ENCODE data around the gene TTC3.

Gene TTC3

DNA sequence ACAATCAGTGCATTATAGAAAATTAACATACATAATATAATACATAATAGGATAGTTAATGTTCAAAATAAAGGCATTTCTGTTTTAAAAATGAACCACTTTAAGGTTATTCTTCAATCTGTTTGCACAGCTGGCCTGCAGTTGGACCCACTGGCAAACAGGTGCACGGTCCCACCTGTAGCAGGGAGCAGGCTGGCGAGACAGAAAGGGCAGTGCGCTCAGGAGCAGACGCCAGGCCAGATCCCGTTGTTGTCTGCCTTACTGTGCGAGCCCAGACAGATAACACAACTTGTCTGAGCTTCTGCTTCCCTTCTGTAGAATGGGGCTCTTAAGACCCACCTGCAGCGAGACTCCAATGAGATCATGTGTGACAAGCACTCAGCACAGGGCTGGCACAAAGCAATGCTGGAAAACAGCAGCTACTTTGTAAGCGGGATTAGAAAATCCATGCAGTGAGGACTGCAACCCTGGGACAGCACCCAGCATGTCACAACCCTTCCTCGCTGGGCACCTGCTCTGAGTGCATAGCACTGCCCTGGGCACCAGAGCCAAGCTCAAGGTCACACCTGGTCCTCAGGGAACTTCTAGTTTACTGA lies 160.6 kb downstream of the TTC3 start:
- H3K27me3 ChIP-seq (ENCODE audit: insufficient read depth, low read length) = no peaks in the 10 kb centered on the region
- peaks cover 66% of the 10 kb centered on the region for H3K36me3 ChIP-seq (ENCODE audit: insufficient read depth, low read length)
- no peaks in the 10 kb centered on the region for H3K4me1 ChIP-seq (ENCODE audit: insufficient read depth, low read length)
- no peaks in the 10 kb centered on the region for H3K9me3 ChIP-seq (ENCODE audit: low read length)
- no peak overlapping the region for H2AFZ ChIP-seq (ENCODE audit: low read depth, low read length)
- no peak overlapping the region for H3K4me3 ChIP-seq (ENCODE audit: low read length)

DNA sequence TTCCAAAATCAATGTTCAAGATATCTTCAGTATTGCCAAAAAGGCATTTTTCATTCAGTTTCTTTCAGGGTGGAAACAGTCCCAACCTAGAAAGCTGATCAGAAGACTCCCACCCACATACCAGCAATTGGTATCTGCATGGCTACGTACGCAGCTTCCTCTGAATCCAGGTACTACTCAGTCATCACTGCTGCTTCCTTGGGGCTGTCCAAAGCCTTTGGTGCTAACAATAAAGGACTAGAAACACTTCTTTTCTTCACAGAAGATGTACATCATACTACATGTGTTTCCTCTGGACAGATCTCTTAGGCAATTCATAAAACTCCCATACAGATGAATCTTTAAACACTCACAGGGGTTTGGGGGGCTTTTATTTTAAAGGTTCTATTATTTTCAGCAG lies 164.3 kb downstream of the TTC3 start:
- Histone ChIP-seq H3K27me3 (ENCODE audit: insufficient read depth, low read length) (no peaks in the 10 kb centered on the region), H3K4me1 (ENCODE audit: insufficient read depth, low read length) (no peaks in the 10 kb centered on the region), H2AFZ (ENCODE audit: low read depth, low read length) (no peak overlapping the region), H3K36me3 (ENCODE audit: insufficient read depth, low read length) (peaks cover 57% of the 10 kb centered on the region), H3K9me3 (ENCODE audit: low read length) (no peaks in the 10 kb centered on the region), H3K4me3 (ENCODE audit: low read length) (no peak overlapping the region)

DNA sequence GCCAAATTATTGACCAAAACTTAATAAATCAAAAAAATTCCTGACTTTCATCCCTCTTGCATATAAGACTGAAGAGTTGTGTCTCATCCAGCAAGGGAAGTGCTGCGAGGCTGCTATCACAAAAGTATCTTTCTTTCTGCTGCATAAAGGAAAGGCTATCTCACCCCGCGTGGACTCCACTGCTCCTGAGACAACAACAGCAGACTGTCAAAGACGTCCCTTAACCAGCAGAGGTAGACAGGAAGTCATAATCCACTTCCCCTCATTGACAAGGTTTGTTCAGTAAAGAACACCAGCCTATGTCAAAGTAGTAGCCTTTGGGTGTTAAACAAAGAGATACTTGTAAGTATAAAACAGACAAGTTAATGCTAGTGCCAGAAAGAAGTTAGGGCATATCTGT lies 164.7 kb downstream of the TTC3 start:
- H3K36me3 ChIP-seq (ENCODE audit: insufficient read depth, low read length) = peaks cover 54% of the 10 kb centered on the region

DNA sequence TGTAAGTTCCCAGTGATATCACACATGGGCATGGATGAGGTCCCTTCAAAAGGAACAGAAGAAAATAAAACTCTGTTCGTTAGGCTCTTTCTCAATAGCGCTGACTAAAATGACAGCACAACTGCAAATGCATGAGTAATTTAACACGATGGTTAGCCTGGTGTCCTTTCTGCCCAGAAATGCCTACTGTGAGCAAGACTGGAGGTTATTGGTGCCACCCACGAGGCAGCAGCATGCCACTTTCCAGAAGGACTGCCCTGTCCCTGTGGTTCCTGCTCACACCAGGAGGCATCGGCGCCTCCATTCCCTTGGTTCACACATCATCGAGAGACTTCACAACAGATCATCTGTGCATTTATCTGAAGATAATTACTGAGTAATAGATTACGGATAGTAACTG lies 167.9 kb downstream of the TTC3 start:
- H3K9me3 ChIP-seq (ENCODE audit: low read length) = no peaks in the 10 kb centered on the region
- no peak overlapping the region for H3K4me3 ChIP-seq (ENCODE audit: low read length)
- H3K36me3 ChIP-seq (ENCODE audit: insufficient read depth, low read length) = peaks cover 39% of the 10 kb centered on the region
- no peaks in the 10 kb centered on the region for H3K27me3 ChIP-seq (ENCODE audit: insufficient read depth, low read length)
- H2AFZ ChIP-seq (ENCODE audit: low read depth, low read length) = no peak overlapping the region
- H3K4me1 ChIP-seq (ENCODE audit: insufficient read depth, low read length) = no peaks in the 10 kb centered on the region

More for the DNA sequence above, 164.7 kb downstream of the TTC3 start:
- Histone ChIP-seq H3K9me3 (ENCODE audit: low read length) (no peaks in the 10 kb centered on the region), H3K27me3 (ENCODE audit: insufficient read depth, low read length) (no peaks in the 10 kb centered on the region), H3K4me3 (ENCODE audit: low read length) (no peak overlapping the region), H2AFZ (ENCODE audit: low read depth, low read length) (no peak overlapping the region), H3K4me1 (ENCODE audit: insufficient read depth, low read length) (no peaks in the 10 kb centered on the region)

DNA sequence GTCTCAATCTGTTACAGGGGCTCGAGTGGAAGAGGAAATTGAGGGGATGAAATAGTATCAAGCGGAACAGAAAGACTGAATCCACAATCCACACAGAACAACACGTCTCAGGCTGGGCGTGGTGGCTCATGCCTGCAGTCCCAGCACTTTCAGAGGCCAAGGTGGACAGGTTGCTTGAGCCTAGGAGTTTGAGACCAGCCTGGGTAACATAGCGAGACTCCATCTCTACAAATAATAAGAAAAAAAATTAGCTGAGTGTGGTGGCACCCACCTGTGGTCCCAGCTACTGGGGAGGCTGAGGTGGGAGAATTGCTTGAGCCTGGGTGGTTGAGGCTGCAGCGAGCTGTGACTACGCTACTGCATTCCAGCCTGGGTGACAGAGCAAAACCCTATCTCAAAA lies 168.4 kb downstream of the TTC3 start:
- Histone ChIP-seq H2AFZ (ENCODE audit: low read depth, low read length) (no peak overlapping the region), H3K4me3 (ENCODE audit: low read length) (no peak overlapping the region), H3K4me1 (ENCODE audit: insufficient read depth, low read length) (no peaks in the 10 kb centered on the region), H3K36me3 (ENCODE audit: insufficient read depth, low read length) (peaks cover 37% of the 10 kb centered on the region), H3K27me3 (ENCODE audit: insufficient read depth, low read length) (no peaks in the 10 kb centered on the region), H3K9me3 (ENCODE audit: low read length) (no peaks in the 10 kb centered on the region)

DNA sequence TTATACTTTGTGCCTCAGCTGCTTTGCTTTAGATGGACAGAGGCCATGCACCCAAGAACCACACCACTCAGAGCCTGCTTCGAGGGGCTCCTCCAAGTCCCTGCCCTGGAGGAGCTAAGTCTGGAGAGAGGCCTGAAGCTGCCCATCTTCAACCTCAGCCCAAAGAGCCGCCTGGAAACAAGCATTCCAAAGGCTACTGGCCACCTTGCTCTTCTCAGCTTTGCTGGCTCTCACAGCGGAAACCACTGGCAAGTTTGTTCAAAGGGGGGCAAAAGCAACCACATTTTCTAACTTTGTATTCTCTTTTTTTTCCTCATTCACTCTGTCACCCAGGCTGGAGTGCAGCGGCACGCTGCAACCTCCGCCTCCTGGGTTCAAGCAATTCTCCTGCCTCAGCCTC lies 170.9 kb downstream of the TTC3 start:
- H3K27me3 ChIP-seq (ENCODE audit: insufficient read depth, low read length) = no peaks in the 10 kb centered on the region
- no peak overlapping the region for H2AFZ ChIP-seq (ENCODE audit: low read depth, low read length)
- no peak overlapping the region for H3K4me3 ChIP-seq (ENCODE audit: low read length)
- no peaks in the 10 kb centered on the region for H3K4me1 ChIP-seq (ENCODE audit: insufficient read depth, low read length)
- H3K9me3 ChIP-seq (ENCODE audit: low read length) = no peaks in the 10 kb centered on the region
- peaks cover 16% of the 10 kb centered on the region for H3K36me3 ChIP-seq (ENCODE audit: insufficient read depth, low read length)

DNA sequence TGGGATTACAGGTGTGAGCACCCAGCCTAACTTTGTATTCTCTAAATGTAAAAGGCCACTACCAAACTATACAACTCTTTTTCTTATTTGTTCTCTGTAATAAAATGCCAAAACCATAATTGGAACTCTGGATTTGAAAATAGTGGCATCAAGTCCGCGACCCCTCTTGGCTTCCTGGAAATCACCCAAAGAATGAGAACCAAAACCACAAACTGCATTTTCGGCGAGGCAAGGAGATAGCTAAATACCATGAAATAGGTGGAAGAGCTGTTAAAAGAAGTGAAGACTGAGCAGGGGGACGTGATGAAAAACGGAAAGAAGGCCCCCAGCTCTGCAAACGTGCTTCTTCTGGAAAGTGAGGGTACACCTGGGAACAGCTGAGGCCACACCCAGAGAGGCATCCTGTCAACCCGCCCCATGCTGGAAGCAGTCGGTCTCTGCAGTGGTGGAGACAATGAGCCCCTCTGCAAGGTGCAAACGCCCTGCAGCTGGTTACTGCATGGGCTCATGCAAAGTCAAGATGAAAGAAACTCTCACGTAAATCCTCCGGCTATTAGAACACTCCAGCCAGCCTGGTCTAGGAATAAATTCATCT lies 171.5 kb downstream of the TTC3 start:
- Histone ChIP-seq H3K9me3 (ENCODE audit: low read length) (no peaks in the 10 kb centered on the region), H3K4me3 (ENCODE audit: low read length) (no peak overlapping the region), H3K4me1 (ENCODE audit: insufficient read depth, low read length) (no peaks in the 10 kb centered on the region), H3K27me3 (ENCODE audit: insufficient read depth, low read length) (no peaks in the 10 kb centered on the region), H3K36me3 (ENCODE audit: insufficient read depth, low read length) (peaks cover 10% of the 10 kb centered on the region), H2AFZ (ENCODE audit: low read depth, low read length) (no peak overlapping the region)

DNA sequence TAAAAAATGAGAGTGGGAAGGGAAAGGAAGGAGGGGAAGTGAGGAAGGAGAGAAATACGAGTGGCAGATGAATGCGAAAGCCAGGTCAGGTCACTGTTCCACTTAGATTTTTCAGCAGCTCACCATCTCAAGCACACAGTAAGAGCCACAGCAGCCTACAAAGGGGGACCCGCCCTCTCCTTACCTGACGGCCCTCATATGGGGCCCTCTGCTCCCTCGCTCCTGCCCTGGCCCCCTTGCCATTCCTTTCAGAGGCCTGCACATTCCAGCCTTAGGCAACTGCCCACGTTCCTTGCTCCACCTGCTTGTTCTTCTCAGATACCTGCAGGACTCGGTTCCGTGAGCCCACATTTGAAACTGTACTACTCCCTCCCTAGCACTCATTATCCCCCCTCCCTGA lies 172.1 kb downstream of the TTC3 start:
- H3K36me3 ChIP-seq (ENCODE audit: insufficient read depth, low read length) = peaks cover 10% of the 10 kb centered on the region
- no peak overlapping the region for H3K4me3 ChIP-seq (ENCODE audit: low read length)
- no peaks in the 10 kb centered on the region for H3K27me3 ChIP-seq (ENCODE audit: insufficient read depth, low read length)
- no peak overlapping the region for H2AFZ ChIP-seq (ENCODE audit: low read depth, low read length)
- no peaks in the 10 kb centered on the region for H3K4me1 ChIP-seq (ENCODE audit: insufficient read depth, low read length)
- no peaks in the 10 kb centered on the region for H3K9me3 ChIP-seq (ENCODE audit: low read length)

DNA sequence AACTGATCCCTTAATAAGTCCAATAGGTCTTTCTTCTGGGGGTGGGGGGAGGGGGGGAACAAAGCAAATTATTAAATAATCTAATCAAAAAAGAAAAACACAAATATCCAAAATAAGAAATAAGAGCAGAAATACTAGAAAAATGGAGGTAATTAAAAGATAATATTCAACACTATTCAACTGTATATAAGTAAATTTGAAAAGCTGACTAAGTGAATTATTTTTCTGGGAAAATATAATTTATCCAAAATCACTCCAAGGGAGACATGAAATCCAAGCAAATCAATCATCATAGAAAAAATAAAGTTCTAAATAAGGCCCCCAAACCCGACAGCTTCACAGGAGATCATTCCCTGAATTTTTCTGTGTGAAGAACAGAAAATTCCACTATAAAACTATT lies 175.2 kb downstream of the TTC3 start:
- Histone ChIP-seq H2AFZ (ENCODE audit: low read depth, low read length) (no peak overlapping the region), H3K9me3 (ENCODE audit: low read length) (no peaks in the 10 kb centered on the region), H3K27me3 (ENCODE audit: insufficient read depth, low read length) (no peaks in the 10 kb centered on the region), H3K4me1 (ENCODE audit: insufficient read depth, low read length) (no peaks in the 10 kb centered on the region), H3K4me3 (ENCODE audit: low read length) (no peak overlapping the region), H3K36me3 (ENCODE audit: insufficient read depth, low read length) (no peaks in the 10 kb centered on the region)

DNA sequence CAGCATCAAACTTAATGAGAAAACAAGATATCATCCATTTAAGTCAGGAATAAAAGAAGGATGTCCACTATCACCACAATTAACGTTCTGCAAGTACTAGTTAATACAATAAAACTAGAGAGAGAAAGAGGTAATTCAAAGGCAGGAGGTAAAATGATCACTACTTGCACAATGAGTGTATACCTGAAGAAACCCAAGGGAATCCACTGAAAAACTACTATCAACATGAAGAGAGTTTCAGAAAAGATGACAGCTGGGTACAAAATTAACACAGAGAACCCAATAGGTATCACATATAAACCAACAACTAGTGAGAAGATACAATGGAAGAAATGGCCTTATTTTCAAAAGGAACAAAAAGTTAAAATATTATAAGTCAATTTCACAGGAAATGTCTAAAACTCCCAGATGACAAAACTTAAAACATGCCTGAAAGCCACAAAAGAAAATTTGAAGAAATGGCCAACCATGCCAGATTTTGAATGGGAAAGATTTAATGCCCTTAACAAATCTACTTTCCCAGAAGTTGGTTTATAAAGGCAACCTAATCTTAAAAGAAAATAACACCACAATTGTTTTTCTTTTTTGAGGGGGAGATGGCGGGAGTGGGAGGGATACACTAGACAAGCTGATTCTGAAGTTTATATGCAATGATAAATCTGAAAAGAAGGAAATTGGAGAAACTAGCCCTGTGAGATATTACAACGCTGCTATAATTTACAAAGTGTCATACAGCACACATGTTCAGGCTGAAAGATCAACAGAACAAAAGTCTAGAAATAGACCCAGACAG lies 176.3 kb downstream of the TTC3 start:
- Histone ChIP-seq H3K4me1 (ENCODE audit: insufficient read depth, low read length) (no peaks in the 10 kb centered on the region), H3K36me3 (ENCODE audit: insufficient read depth, low read length) (no peaks in the 10 kb centered on the region), H3K4me3 (ENCODE audit: low read length) (no peak overlapping the region)

DNA sequence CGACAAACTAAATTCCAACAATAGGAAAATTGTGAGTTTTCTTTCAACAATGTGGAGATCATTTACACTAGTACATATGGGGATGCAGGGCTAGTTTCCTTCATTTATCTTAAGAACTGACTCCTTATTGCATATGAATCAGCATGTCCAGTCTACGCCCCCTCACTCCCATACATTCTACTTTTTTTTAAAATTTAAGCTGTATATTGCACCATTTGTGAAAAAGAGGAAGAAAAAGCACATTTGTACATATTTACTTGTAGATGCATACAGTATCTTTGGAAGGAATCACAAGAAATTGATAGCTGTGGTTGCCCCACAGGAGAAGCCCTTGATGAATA lies 178.2 kb downstream of the TTC3 start:
- Histone ChIP-seq H3K36me3 (ENCODE audit: insufficient read depth, low read length) (no peaks in the 10 kb centered on the region), H3K4me3 (ENCODE audit: low read length) (no peak overlapping the region), H3K27me3 (ENCODE audit: insufficient read depth, low read length) (no peaks in the 10 kb centered on the region)

More for the DNA sequence above, 176.3 kb downstream of the TTC3 start:
- H3K27me3 ChIP-seq (ENCODE audit: insufficient read depth, low read length) = no peaks in the 10 kb centered on the region
- no peak overlapping the region for H2AFZ ChIP-seq (ENCODE audit: low read depth, low read length)
- H3K9me3 ChIP-seq (ENCODE audit: low read length) = no peaks in the 10 kb centered on the region

More for the DNA sequence above, 178.2 kb downstream of the TTC3 start:
- H3K9me3 ChIP-seq (ENCODE audit: low read length) = no peaks in the 10 kb centered on the region
- no peak overlapping the region for H2AFZ ChIP-seq (ENCODE audit: low read depth, low read length)
- H3K4me1 ChIP-seq (ENCODE audit: insufficient read depth, low read length) = no peaks in the 10 kb centered on the region

Data from neuron (in vitro differentiated cells).